ENCODE results near the gene CTNND1. TPM values are rescaled to one million over a fixed set of nuclear protein-coding genes. Genes with fewer than 3 reads are reported as not detected.

Gene CTNND1
- total RNA-seq, 2 donors from 2014 or later, result 58.2 to 63.2 TPM

GRCh38 chr11:57764972-57765371 lies 3.4 kb downstream of the CTNND1 start:
- peak overlapping the region in 1 of 2 donors; percentile 97 for H3K27ac ChIP-seq
- H3K27me3 ChIP-seq, result no peaks in the 10 kb centered on the region
- peak overlapping the region in 1 of 2 donors; percentile 67 for H3K4me3 ChIP-seq
- H3K36me3 ChIP-seq, result no peaks in the 10 kb centered on the region
- TF ChIP-seq, protein P1, sequence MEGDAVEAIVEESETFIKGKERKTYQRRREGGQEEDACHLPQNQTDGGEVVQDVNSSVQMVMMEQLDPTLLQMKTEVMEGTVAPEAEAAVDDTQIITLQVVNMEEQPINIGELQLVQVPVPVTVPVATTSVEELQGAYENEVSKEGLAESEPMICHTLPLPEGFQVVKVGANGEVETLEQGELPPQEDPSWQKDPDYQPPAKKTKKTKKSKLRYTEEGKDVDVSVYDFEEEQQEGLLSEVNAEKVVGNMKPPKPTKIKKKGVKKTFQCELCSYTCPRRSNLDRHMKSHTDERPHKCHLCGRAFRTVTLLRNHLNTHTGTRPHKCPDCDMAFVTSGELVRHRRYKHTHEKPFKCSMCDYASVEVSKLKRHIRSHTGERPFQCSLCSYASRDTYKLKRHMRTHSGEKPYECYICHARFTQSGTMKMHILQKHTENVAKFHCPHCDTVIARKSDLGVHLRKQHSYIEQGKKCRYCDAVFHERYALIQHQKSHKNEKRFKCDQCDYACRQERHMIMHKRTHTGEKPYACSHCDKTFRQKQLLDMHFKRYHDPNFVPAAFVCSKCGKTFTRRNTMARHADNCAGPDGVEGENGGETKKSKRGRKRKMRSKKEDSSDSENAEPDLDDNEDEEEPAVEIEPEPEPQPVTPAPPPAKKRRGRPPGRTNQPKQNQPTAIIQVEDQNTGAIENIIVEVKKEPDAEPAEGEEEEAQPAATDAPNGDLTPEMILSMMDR (IDR thresholded peaks at IDR 0.05), result no peak
- DNase-seq (ENCODE audit: low spot score), result no peak
- H3K9me3 ChIP-seq, result no peaks in the 10 kb centered on the region
- H3K4me1 ChIP-seq, result peaks cover 0 to 58% of the 10 kb centered on the region in 2 donors

GRCh38 chr11:57770793-57771192 lies 9.2 kb downstream of the CTNND1 start:
- DNase-seq (ENCODE audit: low spot score), result no peak
- Histone ChIP-seq H3K9me3 (no peaks in the 10 kb centered on the region), H3K36me3 (no peaks in the 10 kb centered on the region), H3K27me3 (no peaks in the 10 kb centered on the region), H3K27ac (no peak overlapping the region), H3K4me1 (peaks cover 0 to 92% of the 10 kb centered on the region in 2 donors), H3K4me3 (no peak overlapping the region)
- TF ChIP-seq, protein P1 (IDR thresholded peaks at IDR 0.05), result no peak

- Histone ChIP-seq H3K27me3 (no peaks in the 10 kb centered on the region), H3K4me3 (no peak overlapping the region), H3K36me3 (no peaks in the 10 kb centered on the region), H3K27ac (no peak overlapping the region), H3K4me1 (peaks cover 0 to 93% of the 10 kb centered on the region in 2 donors), H3K9me3 (no peaks in the 10 kb centered on the region)
- TF ChIP-seq, protein P1 (IDR thresholded peaks at IDR 0.05), result no peak
- no peak for DNase-seq (ENCODE audit: low spot score)
Observed at GRCh38 chr11:57771365-57771764, 9.8 kb downstream of the CTNND1 start.

DNA sequence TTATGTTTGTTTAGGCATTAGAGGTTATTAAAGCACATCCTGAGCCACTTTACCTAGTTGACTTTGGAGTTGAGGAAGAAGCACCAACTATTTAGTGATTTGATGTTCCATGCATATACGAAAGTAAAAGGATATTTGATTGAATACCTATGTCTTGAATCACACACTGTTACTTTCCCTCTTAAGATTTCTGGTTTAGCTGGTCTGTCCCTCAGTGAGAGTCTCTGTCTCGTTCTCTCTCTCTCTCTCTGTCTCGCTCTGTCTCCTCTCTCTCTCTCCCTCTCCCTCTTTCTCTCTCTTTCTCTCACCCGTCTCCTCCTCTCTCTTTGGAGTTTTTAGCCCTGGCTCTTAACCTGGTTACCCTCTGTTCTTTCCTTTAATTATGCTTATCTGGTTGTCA lies 11.0 kb downstream of the CTNND1 start:
- DNase-seq (ENCODE audit: low spot score), result no peak
- no peaks in the 10 kb centered on the region for H3K27me3 ChIP-seq
- H3K9me3 ChIP-seq, result no peaks in the 10 kb centered on the region
- no peak overlapping the region for H3K4me3 ChIP-seq
- no peak overlapping the region for H3K27ac ChIP-seq
- H3K4me1 ChIP-seq, result peaks cover 0 to 96% of the 10 kb centered on the region in 2 donors
- H3K36me3 ChIP-seq, result no peaks in the 10 kb centered on the region
- TF ChIP-seq, protein P1 (IDR thresholded peaks at IDR 0.05), result no peak

GRCh38 chr11:57773026-57773598 lies 11.5 kb downstream of the CTNND1 start:
- H3K27ac ChIP-seq, result no peak overlapping the region

More at GRCh38 chr11:57773026-57773598, 11.5 kb downstream of the CTNND1 start:
- Histone ChIP-seq H3K9me3 (no peaks in the 10 kb centered on the region), H3K4me3 (no peak overlapping the region), H3K4me1 (peaks cover 0 to 96% of the 10 kb centered on the region in 2 donors), H3K27me3 (no peaks in the 10 kb centered on the region), H3K36me3 (no peaks in the 10 kb centered on the region)
- TF ChIP-seq, protein P1 (IDR thresholded peaks at IDR 0.05), result no peak
- DNase-seq (ENCODE audit: low spot score), result no peak

All from right atrium auricular region (tissue), 2 donors.